CD4-positive, alpha-beta T cell treated with Interleukin-6 for 4 hours (primary cell): ENCODE results near the gene TRIM72.
"Not testable (repeated sequence)": the region's sequence is repeated elsewhere in the genome, so short reads cannot be mapped to it uniquely, and the experiment has no call there.

ENCODE experiments used
- DNase-seq: peaks from one replicate; pipeline ENCODE4 v3.0.0-alpha.2; 2020; ENCODE audit warnings: mixed read lengths

TRIM72 gene

GRCh38 chr16:31213877-31214707 lies at the start of gene TRIM72:
TRIM72 (plus strand) TSS chr16:31214119; CDS start chr16:31214739, 620 bp downstream.
- DNase-seq = no peak

- no peak for DNase-seq
Observed at GRCh38 chr16:31167315-31167714, 46.6 kb upstream of the TRIM72 start.

GRCh38 chr16:31168848-31169247 lies 45.1 kb upstream of the TRIM72 start:
- DNase-seq = no peak

- DNase-seq = not testable (repeated sequence)
Observed at GRCh38 chr16:31170048-31170447, 43.9 kb upstream of the TRIM72 start.

GRCh38 chr16:31177136-31177535 lies 36.8 kb upstream of the TRIM72 start:
- peak; percentile 67 for DNase-seq

- DNase-seq = no peak
Observed at GRCh38 chr16:31179219-31179746, 34.6 kb upstream of the TRIM72 start.

- peak; percentile 91 for DNase-seq
Observed at GRCh38 chr16:31179747-31180459, 34.0 kb upstream of the TRIM72 start, which contains the start of gene FUS. FUS (plus strand) TSS chr16:31180139; CDS start chr16:31180215, 76 bp downstream.

- DNase-seq = no peak
Observed at GRCh38 chr16:31181102-31181830, 32.7 kb upstream of the TRIM72 start.

- DNase-seq = no peak
Observed at GRCh38 chr16:31182391-31182790, 31.5 kb upstream of the TRIM72 start.

- no peak for DNase-seq
Observed at GRCh38 chr16:31183432-31184428, 30.2 kb upstream of the TRIM72 start.

GRCh38 chr16:31184888-31185287 lies 29.0 kb upstream of the TRIM72 start:
- DNase-seq = no peak

- no peak for DNase-seq
Observed at GRCh38 chr16:31185339-31185738, 28.6 kb upstream of the TRIM72 start.

GRCh38 chr16:31186176-31186575 lies 27.7 kb upstream of the TRIM72 start:
- DNase-seq = no peak

- DNase-seq = no peak
Observed at GRCh38 chr16:31186930-31187807, 26.8 kb upstream of the TRIM72 start.

- no peak for DNase-seq
Observed at GRCh38 chr16:31187808-31188189, 26.1 kb upstream of the TRIM72 start.

- no peak for DNase-seq
Observed at GRCh38 chr16:31188450-31189411, 25.2 kb upstream of the TRIM72 start.

GRCh38 chr16:31189412-31189778 lies 24.5 kb upstream of the TRIM72 start:
- no peak for DNase-seq

GRCh38 chr16:31190061-31190460 lies 23.9 kb upstream of the TRIM72 start:
- DNase-seq = no peak

GRCh38 chr16:31190818-31191444 lies 23.0 kb upstream of the TRIM72 start:
- no peak for DNase-seq
